Superior temporal gyrus (tissue), 1 donor: ENCODE data around the gene CTNND2.
"Not testable (repeated sequence)": the region's sequence is repeated elsewhere in the genome, so short reads cannot be mapped to it uniquely, and the experiment has no call there.

ENCODE experiments used
- DNase-seq: peaks from one replicate; pipeline ENCODE4 v3.0.0-alpha.2; 2016; ENCODE audit errors: extremely low spot score

CTNND2 gene

GRCh38 chr5:11104651-11105112 is 799.6 kb downstream of the CTNND2 start:
- no peak for DNase-seq

DNA sequence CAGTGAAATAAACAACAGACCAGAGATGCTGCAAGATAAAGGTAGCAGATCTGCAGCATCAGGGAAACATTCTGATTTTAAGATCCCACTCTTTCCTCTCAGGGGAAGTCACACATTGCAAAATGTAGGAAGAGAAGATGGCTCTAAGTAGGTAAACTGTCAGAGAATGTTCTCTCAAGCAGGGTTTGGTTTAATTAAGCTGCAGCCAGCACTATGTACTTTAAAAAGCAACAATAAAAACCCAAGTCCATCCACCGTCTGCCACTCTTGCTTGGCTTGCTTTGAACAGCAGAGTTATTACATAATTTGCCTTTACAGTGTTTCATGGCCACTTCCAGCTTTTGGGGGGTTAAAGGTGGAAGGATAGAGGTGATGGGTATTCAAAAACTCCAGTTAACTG is 800.0 kb downstream of the CTNND2 start:
- DNase-seq = peak; percentile 67

- DNase-seq = no peak
These were observed 820.1 kb downstream of the CTNND2 start for GRCh38 chr5:11084111-11084510.

GRCh38 chr5:11082404-11082945 is 821.8 kb downstream of the CTNND2 start:
- no peak for DNase-seq

GRCh38 chr5:11076945-11077613 is 827.2 kb downstream of the CTNND2 start:
- DNase-seq = no peak

GRCh38 chr5:11075035-11075805 is 829.0 kb downstream of the CTNND2 start:
- peak; percentile 48 for DNase-seq

DNA sequence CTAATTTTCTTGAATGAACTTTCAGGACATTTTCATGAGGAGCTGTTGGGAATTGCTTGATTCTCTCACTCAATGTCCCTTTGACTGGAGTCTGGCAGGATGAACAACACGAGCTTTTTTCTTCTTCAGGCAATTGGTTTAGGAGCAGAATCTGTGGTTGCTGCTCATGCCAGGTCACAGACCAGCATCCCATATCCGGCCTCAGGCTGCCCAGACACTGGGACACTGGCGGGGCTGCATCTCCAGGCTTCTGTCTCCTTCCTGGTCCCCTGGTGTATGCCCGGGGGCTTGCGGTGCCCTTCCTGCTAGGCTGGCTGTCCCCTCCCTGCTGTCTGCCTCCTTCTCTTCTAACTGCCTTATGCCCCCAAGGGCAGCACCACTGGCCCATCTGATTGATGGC is 831.7 kb downstream of the CTNND2 start:
- DNase-seq = no peak

- DNase-seq = no peak
These were observed 832.2 kb downstream of the CTNND2 start for GRCh38 chr5:11072076-11072475.

- no peak for DNase-seq
These were observed 835.2 kb downstream of the CTNND2 start for GRCh38 chr5:11069041-11069440.

GRCh38 chr5:11065723-11066122 is 838.5 kb downstream of the CTNND2 start:
- DNase-seq = not testable (repeated sequence)

DNA sequence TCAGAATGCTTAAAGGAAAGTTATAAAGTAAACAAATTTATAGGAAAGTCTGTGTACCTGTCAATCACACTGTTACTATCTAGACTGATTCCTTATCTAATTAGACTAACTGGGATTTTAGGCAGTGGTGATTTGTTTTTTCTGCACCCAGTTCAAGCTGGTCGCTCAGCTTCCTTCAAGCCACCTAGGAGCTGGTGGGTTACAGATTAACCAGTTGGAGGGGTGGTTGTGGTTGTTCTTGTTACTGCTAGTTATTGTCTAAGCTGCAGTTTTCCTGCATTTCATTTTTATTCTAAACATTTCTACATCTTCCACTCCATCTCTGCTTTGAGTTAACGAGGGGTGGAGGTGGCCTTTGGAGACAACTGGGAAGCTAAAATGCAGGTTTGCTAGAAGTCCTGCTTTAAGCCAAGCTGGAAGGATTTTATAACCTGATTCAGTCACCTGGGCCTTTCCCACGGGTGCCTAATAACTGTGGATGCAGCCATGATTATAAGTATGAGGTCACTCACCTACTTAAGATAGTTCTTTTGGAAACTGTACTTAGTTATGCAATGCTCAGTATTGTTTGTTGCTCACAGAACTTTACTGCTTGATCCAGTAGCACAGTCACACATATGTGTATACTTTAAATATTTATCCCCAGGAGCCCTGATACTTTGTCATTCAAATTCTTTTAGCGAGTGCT is 839.3 kb downstream of the CTNND2 start:
- DNase-seq = no peak

GRCh38 chr5:11062397-11062796 is 841.8 kb downstream of the CTNND2 start:
- DNase-seq = no peak

- DNase-seq = no peak
These were observed 847.7 kb downstream of the CTNND2 start for GRCh38 chr5:11056560-11056959.

DNA sequence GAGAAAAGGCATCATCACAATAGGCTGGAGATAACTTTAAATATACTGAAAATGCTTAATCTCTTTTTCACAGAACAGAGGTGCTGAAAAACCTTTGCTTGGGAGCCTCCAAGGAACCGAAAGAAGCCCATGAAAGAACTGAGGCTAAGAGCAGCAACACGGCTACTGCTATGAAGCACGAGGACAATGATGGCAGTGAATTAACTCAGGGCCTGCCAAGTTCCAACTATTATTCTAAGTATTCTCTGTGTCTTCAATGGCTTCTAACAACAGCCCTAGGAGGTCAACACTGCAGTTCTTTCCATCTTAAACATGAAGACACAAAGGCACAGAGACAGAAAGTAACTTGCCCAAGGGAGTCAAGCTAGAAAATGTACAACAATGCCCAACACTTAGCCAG is 850.2 kb downstream of the CTNND2 start:
- peak; percentile 59 for DNase-seq

GRCh38 chr5:11052871-11053270 is 851.4 kb downstream of the CTNND2 start:
- DNase-seq = no peak

DNA sequence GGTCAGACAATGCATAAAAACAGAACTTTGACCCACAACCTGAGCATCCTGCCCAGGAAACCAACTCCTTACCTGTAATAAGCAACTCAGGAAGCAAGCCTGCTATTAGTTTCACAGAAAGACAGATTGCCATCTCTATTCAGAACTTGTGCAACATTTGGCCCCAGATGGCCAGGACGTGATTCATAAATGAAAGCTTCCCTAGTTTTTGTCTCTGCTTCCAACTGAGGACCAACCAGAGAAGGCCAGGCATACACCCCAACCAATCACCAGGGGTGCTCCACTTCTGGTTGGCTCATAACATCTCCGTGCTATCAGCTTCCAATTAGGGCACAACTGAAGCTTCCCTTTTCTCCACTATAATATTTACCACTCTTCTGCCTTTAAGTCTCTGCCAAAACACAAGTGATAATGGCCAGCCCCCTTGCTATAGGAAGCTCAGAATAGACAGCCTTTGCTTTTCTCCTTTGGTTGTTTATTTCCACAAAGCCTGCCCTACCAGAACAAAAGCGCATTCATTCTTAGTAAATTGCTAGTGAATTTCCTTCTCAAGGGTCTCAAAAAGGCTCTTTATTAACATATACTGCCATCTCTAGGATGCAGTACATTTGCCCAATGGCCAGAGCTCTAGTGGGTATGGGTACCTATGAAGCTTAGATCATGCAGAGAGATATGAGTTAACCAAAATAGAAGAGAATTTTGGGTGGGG is 853.5 kb downstream of the CTNND2 start:
- peak; percentile 59 for DNase-seq

GRCh38 chr5:11048760-11049159 is 855.5 kb downstream of the CTNND2 start:
- no peak for DNase-seq

DNA sequence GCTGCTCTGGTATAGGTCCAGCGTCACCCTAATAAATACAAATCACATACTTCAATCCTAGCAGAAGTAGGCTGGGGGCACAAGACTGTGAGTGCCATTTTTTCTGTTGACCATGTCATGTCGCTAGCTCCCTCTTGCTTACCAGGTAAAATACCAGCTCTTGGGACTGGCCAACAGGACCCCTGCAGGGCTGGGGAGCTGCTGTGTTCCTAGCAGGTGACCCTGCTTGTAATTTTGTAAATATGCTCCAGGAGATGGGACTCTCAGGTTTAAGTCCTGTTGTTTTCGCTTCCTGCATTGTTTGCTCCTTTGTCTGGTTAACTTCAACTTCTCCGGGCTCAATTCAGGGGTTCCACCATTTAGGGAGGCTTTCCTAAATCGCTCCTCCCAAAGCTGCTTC is 856.6 kb downstream of the CTNND2 start:
- no peak for DNase-seq

GRCh38 chr5:11047030-11047429 is 857.2 kb downstream of the CTNND2 start:
- no peak for DNase-seq

GRCh38 chr5:11046160-11046559 is 858.1 kb downstream of the CTNND2 start:
- DNase-seq = peak; percentile 61

- no peak for DNase-seq
These were observed 858.8 kb downstream of the CTNND2 start for GRCh38 chr5:11045411-11045810.

GRCh38 chr5:11044581-11044980 is 859.7 kb downstream of the CTNND2 start:
- no peak for DNase-seq
